Measurements from ENCODE around the gene PAMR1.

PAMR1 gene

DNA sequence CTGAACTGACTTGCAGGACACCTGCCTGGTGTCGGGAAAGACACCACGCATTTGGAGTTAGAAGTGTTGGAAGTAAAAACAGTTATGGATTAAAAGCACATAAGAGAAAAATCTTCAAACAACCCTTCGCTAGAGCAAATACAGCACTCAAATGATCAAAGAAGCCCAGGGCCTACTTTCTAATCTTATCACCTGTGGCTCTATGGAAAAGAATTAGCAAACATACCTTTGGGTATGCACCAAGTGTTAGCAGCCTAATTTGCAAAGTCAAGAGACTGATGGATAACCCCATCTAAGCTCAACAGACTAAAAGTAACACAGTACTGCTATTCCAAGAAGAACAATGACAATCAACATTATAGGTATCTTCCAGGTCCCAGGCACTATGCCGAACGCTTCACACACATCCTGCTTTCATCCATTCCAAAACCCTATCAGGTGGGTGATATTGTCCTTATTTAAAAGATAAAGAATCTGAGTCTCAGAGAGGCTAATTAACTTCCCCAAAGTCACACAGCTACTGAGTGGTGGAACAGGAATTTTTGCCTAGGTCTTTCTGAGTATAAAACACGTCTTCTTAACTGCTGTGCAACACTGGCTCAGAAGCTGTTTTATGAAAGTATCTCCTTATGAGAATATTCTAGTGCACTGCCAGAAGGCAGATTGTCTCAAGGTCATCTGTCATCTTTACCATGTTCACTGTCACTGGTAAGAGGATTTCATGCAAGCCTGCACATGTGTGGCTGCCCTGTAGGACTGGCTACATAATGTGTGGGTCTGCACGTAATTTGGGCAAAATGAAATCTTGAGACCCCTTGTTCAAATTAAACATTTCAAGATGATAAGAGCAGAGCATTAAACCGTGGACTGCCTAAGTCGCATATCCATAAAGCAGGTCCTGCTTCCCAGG, 122.4 kb downstream of the PAMR1 start:
- DNase-seq (ENCODE audit: low read depth in 2 of 2) = no peak

DNA sequence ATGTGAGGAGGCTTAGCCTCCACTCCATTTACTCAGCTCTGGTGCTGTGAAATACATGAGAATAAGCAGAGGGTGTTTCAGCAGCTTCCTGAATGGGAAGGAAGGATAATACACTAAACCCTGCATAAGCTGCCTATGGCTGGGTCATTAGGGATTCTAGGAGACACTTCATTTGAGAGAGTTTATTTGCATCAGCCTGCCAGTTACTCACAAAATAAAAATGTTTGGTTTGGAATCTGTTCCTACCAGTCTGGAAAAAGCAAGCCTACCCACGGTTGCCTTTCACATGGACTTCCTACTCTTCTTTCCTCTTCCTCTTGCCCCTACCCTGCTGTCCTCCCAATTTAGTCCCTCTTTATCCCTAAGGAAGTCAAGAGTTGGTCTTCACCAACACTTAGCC, 126.5 kb downstream of the PAMR1 start:
- DNase-seq (ENCODE audit: low read depth in 2 of 2) = no peak

DNA sequence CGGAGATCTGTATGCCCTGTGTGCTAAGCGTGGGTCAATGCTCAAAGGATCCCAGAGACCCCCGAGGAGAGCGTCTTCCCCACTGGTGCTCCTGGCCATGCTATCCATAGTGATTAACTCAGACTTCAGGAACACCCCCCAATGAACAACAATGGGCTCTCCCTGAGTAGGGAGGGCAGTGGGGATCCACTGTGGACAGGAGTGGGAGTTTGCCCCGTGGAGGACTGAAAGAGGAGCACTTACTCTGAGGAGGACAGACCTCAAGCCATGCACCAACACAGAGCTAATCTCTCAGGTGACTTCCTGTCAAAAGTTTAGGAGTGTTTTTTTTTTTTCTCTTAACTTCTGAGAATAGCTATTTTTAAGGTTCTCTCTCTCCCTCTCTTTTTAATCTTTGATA, 130.5 kb downstream of the PAMR1 start:
- no peak for DNase-seq (ENCODE audit: low read depth in 2 of 2)

DNA sequence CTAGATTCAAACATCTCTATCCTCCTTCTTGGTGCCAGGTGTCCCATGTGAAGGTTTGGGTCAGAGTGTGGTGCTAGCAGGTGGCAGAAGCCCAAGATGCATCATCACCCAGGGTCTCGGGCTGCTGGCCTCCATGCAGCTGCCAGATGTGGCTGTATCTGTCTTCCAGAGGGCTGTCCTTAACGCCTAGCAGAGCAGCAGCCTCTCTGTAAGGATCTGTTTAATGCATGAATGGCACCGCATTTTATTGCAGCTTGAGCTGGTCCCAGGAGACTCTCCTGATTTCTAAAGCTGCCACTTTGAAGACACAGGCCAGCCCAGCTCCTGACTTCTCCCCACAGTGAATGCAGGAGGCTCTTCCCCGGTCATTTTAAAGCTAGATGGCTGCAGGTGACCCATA, 132.3 kb downstream of the PAMR1 start:
- DNase-seq (ENCODE audit: low read depth in 2 of 2) = no peak

DNA sequence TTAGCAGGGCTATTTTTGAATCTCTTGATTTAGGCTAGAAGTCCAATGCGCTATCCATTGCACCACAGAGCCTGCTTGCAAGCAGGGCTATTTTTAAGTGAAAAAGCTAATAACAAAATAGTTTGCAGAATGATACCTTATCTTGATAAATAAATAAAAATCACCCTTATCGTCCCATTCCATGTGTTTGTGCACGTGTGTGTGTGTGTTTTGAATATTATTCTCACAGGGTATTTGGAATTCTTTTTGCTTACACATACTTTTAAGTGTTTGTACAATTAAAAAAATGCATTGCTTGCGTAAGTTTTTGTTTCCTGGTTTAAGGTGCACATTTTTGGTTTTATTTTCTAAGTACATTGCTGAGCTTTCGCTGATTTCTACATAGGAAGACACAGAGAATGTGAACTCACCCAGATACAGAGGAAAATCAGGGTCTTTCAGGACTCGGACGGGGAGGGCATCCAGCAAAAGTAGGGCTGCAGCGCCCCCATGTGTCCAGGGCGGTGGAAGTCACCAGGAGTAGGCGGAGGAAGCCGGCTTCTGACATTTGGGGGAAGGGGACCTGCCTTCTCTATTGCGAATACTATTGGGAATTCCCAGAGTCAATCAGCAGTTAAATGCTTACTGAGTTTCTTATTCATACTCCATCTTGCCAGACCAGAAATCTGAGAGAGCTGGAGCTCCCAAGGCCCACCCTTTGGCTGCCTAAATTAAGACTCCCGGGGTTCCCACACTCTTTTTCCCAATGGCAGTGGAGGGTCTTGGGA, 133.3 kb downstream of the PAMR1 start:
- peak; percentile 72 to 73 for DNase-seq (ENCODE audit: low read depth in 2 of 2)

DNA sequence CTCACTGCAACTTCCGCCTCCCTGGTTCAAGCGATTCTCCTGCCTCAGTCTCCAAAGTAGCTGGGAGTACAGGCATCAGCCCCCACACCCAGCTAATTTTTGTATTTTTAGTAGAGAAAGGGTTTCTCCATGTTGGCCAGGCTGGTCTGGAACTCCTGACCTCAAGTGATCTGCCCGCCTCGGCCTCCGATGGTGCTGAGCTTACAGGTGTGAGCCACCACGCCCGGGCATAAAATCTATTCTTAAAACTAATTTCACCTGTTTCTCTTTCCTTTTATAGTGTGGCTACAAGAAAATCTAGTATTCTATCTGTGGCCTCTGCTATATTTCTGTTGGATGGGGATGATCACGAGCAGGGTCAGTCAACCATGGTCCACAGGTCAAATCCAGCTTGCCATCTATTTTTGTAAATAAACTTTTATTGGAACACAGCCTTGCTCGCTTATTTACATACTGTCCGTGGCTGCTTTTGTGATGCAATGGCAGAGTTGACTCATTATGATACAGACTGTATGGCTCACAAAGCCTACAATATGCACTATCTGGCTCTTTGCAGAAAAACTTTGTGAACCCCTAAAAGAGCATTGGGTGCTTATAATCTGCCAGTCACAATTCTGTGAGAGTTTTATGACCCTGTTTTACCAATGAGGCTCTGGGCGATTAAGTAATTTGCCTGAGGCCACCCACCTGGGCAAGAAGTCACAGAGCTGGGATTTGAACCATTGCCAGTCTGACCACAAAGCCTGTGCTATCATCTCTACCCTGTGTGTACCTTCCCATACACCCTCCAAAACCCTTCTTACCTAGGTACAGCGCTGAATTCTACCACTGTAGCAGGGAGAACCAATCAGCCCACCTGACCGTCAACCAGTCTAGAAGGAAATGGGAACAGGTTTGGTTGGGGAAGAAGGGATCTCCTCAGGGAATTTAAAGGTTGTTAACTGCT, 134.4 kb downstream of the PAMR1 start:
- peak in 1 of 2 donors; percentile 6 for DNase-seq (ENCODE audit: low read depth in 2 of 2)

DNA sequence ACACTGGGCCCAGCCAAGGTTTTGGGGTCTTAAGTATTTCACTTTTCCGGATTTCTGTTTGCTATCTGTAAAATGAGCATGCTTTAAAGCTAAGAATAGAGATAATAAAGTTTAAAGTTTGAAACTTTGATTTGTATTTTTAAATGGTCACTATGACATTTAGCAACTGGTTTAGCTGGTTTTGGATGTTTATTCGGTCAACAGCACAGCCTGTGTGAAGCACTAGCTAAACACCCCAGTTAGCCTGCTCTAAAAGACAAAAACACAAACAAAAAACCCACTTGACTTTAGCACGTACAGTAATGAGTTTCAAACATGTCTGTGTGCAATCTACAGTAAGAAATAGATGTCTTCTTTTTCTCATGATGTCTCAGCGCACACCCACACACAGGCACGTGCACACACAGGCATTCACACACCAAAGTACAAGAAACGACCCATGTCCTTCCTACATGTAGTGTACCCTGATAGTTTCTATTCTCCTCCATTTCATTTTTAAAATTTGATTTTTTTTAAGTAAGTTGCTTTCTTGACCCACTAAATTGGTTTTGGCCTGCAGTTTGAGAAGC, 135.4 kb downstream of the PAMR1 start:
- no peak for DNase-seq (ENCODE audit: low read depth in 2 of 2)

DNA sequence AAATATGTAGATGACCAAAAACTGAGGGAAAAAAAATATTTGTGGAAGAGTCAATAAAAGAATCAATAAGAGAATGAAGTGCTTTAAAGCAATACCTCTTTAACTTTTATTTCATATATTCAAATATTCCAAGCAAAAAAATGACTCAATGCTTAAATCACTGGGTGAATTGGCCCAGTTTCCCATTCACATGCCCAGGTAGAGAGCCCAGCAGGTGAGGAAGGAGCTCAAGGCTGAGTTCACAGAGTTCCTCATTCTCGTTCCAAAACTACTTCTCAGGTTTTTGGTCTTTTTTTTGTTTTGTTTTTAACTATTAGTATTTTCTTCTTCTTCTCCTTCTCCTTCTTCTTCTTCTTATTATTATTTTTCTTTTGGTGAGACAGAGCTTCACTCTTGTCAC, 136.3 kb downstream of the PAMR1 start:
- no peak for DNase-seq (ENCODE audit: low read depth in 2 of 2)

DNA sequence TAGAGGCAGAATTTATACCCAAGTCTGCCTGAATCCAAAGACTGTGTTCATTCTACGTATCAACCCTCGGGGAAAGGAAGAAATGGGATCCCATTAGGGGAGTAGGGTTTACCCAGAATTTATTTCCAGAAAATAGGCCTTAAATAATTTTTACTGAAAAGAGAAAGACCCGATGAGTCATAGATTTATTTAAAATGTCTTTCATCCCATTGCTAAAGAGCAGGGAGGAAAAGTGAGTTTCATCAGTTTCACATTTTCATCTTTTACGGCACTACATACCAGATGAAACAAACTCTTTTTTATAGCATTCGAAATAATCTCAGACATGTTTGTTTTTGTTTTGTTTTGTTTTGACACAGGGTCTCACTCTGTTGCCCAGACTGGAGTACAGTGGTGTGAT, 137.4 kb downstream of the PAMR1 start:
- no peak for DNase-seq (ENCODE audit: low read depth in 2 of 2)

DNA sequence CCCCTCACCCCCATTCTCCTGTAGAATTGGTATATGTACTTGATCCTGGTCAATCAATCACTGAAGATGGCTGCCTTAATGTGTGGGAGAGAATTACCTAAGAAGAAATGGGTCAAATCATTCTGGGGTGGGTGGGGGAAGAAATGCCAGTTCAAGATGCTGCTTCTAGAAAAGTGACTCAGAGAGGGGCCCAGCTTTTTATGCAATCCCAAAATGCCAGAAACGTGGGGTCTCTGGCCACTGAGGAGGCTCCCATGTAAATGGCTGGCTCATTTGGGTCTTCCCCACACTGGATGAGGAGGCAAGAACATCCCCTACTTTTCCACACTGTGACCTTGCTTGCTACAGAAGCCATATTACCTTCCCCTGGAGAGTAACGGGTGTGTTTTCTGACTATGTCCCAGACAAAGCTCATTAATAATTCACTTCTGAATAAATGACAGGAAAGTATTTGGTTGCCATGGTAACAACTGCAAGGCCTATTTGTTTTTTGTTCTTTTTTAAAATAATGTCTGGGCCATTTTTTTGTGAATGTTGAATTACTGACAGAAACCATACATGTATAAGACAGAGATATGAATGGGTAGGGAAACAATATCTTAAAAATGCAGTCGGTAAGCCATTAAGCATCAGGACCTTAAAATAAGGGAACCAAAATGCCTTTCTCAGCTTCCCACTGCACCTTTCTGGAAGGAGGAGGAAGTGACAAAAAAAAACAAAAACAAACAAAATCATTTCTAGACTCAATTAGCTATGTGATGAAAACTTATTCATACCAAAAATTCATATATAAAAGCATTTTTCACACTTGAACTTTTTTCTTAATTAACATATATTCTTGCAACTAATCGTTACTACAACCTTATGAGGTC, 138.1 kb downstream of the PAMR1 start:
- DNase-seq (ENCODE audit: low read depth in 2 of 2) = no peak

DNA sequence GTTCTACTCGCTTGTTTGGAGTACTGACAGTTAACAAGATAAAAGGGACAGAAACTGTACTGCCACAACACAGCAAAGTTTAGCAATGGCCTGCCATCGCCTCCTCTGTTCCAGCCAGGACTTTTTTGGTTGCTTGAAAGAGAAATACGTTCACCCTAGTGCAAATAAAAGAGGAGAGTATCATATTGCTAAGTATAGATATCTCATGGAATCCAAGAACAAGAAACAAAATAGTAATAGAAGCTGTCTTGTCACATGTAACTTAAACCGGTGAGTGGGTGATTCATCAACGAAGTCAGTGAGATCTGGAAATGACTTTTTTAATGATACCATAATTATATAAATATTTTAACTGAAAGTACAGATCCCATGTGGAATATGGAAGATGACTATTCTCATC, 141.5 kb downstream of the PAMR1 start:
- no peak for DNase-seq (ENCODE audit: low read depth in 2 of 2)

Measured in stimulated activated CD8-positive, alpha-beta memory T cell treated with anti-CD3 and anti-CD28 coated beads, Interleukin-7, amount 100 ng/mL, for 4 hours (primary cell).